ENCODE data around the gene AIFM2.

AIFM2 gene

GRCh38 chr10:70146489-70147258, 14.0 kb upstream of the AIFM2 start, which contains the start of gene TYSND1:
TSS of gene TYSND1 (minus strand) at chr10:70146700. CDS start at chr10:70146586, 114 bp downstream.
- DNase-seq (ENCODE audit: low read depth), result peak; percentile 97

- DNase-seq (ENCODE audit: low read depth), result peak; percentile 38
These were observed 13.3 kb upstream of the AIFM2 start for GRCh38 chr10:70145666-70146488.

GRCh38 chr10:70145166-70145665, 12.6 kb upstream of the AIFM2 start:
- no peak for DNase-seq (ENCODE audit: low read depth)

- no peak for DNase-seq (ENCODE audit: low read depth)
These were observed 11.9 kb upstream of the AIFM2 start for GRCh38 chr10:70144372-70145110.

GRCh38 chr10:70142555-70142954, 9.9 kb upstream of the AIFM2 start:
- no peak for DNase-seq (ENCODE audit: low read depth)

GRCh38 chr10:70140297-70140696, 7.7 kb upstream of the AIFM2 start:
- no peak for DNase-seq (ENCODE audit: low read depth)

- no peak for DNase-seq (ENCODE audit: low read depth)
These were observed 7.3 kb upstream of the AIFM2 start for GRCh38 chr10:70139997-70140250.

GRCh38 chr10:70139151-70139996, 6.7 kb upstream of the AIFM2 start:
- no peak for DNase-seq (ENCODE audit: low read depth)

- no peak for DNase-seq (ENCODE audit: low read depth)
These were observed 5.6 kb upstream of the AIFM2 start for GRCh38 chr10:70137927-70138883.

- DNase-seq (ENCODE audit: low read depth), result no peak
These were observed 4.5 kb upstream of the AIFM2 start for GRCh38 chr10:70137135-70137534.

- no peak for DNase-seq (ENCODE audit: low read depth)
These were observed 3.1 kb upstream of the AIFM2 start for GRCh38 chr10:70135684-70136083.

GRCh38 chr10:70135046-70135445, 2.4 kb upstream of the AIFM2 start:
- no peak for DNase-seq (ENCODE audit: low read depth)

GRCh38 chr10:70131560-70131937, 1.1 kb downstream of the AIFM2 start:
- no peak for DNase-seq (ENCODE audit: low read depth)

GRCh38 chr10:70130878-70131559, 1.6 kb downstream of the AIFM2 start:
- peak; percentile 77 for DNase-seq (ENCODE audit: low read depth)

- no peak for DNase-seq (ENCODE audit: low read depth)
These were observed 5.8 kb downstream of the AIFM2 start for GRCh38 chr10:70126700-70127395.

GRCh38 chr10:70125918-70126552, 6.6 kb downstream of the AIFM2 start:
- DNase-seq (ENCODE audit: low read depth), result no peak

GRCh38 chr10:70124918-70125317, 7.7 kb downstream of the AIFM2 start:
- DNase-seq (ENCODE audit: low read depth), result no peak

- DNase-seq (ENCODE audit: low read depth), result peak; percentile 29
These were observed 8.2 kb downstream of the AIFM2 start for GRCh38 chr10:70124415-70124814.

GRCh38 chr10:70123817-70124216, 8.8 kb downstream of the AIFM2 start:
- DNase-seq (ENCODE audit: low read depth), result no peak
